ENCODE measurements around the gene FN1. TPM values are rescaled to one million over a fixed set of nuclear protein-coding genes. Genes with fewer than 3 reads are reported as not detected.

Gene FN1
- total RNA-seq, 1 experiment from 2014 or later, result 564 TPM

DNA sequence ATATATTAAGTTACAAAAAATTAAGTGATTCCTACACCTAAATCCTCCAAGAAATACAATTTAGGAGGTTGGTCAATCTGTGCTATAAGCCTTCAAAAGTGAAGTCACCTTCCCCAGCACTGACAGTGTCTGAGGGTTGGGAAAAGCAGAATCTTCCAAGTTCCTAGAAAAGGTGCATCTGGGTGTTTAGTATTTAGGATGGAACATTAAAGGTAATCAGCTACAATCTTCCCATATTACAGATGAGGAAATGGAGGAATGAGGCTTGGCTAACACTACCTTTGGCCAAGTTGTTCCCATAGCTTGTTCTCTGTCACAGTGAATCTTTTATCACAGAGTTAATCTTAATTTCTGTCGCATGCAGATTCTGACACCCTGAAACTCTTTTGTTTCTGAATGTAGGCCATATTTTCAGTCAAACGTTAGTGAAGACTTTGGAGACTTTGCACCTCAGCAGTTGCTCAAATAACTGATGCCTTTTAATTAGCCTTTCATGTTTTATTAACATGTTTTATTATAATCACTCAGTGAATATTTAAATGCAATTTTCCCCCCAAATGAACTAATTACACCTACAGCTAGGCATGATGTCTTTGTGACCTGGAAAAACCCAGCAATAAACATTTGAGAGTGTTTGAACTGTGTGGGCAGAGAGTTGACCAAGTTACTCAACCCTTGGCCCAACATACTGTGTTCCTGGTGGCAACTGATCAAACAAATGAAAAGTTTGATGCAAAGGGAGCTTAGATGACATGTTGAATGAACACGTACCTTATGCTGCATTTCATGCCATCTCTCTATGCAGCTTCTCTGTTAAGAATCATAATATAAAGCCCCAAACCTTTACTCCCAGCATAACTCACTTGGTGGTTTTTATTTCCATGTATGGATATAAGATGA, 17.6 kb downstream of the FN1 start:
- Mint-ChIP-seq H3K4me3 (ENCODE audit: unreplicated experiment) (no peak overlapping the region), H3K4me1 (ENCODE audit: insufficient read depth, unreplicated experiment) (peaks cover 6% of the 10 kb centered on the region), H3K27me3 (ENCODE audit: insufficient read depth, unreplicated experiment) (no peaks in the 10 kb centered on the region), H3K27ac (ENCODE audit: low read depth, unreplicated experiment) (peak overlapping the region; percentile 3), H3K9me3 (ENCODE audit: unreplicated experiment) (no peaks in the 10 kb centered on the region), H3K36me3 (ENCODE audit: insufficient read depth, unreplicated experiment) (peaks cover 26% of the 10 kb centered on the region)
- no peak for DNase-seq (ENCODE audit: unreplicated experiment)
- no TSS peak for BruUV-seq (replicated peaks)
- TF ChIP-seq, protein P1, sequence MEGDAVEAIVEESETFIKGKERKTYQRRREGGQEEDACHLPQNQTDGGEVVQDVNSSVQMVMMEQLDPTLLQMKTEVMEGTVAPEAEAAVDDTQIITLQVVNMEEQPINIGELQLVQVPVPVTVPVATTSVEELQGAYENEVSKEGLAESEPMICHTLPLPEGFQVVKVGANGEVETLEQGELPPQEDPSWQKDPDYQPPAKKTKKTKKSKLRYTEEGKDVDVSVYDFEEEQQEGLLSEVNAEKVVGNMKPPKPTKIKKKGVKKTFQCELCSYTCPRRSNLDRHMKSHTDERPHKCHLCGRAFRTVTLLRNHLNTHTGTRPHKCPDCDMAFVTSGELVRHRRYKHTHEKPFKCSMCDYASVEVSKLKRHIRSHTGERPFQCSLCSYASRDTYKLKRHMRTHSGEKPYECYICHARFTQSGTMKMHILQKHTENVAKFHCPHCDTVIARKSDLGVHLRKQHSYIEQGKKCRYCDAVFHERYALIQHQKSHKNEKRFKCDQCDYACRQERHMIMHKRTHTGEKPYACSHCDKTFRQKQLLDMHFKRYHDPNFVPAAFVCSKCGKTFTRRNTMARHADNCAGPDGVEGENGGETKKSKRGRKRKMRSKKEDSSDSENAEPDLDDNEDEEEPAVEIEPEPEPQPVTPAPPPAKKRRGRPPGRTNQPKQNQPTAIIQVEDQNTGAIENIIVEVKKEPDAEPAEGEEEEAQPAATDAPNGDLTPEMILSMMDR (IDR thresholded peaks at IDR 0.05; ENCODE audit: unreplicated experiment), result no peak
- ChIA-PET CTCF (interaction anchor here (0.6 to 1.8 kb wide), 4 partner anchors 8 to 513 kb away, joined by 3 to 4 read pairs (median 3); no protein-coding TSS in a partner anchor), POLR2A (interaction anchor here (0.6 to 1.0 kb wide), 2 partner anchors 13 to 52 kb away, joined by 3 to 4 read pairs; no protein-coding TSS in a partner anchor)
- intact Hi-C loops (cut with micrococcal nuclease), result no loop called here

DNA sequence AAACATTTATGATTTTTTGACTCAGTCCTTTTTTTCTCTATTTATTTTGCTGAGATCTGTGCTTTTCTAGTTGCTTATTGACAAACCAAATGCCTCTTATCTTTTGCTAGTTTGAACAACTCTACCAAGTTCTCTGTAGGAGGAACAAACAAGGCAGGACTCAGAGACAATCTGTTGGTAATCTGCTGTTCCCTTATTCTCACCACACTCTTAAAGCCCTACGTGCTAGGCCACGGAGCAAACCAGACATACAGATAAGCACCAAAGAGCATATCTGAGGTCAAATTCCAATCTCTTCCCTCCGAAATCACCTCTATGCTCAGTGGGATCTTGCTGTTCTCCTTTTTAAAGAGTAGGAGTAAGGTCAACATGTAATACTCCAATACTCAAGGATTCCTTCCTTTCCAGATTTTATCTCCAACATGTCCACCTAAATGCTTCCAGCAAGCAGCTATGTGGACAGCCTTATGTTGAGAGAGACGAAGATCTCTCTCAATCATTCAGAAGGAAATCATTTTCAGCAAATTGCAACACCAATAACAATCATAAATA, 18.4 kb downstream of the FN1 start:
- H3K27me3 Mint-ChIP-seq (ENCODE audit: insufficient read depth, unreplicated experiment), result no peaks in the 10 kb centered on the region
- no peaks in the 10 kb centered on the region for H3K9me3 Mint-ChIP-seq (ENCODE audit: unreplicated experiment)
- intact Hi-C loops (cut with micrococcal nuclease), result no loop called here
- TF ChIP-seq, protein P1 (IDR thresholded peaks at IDR 0.05; ENCODE audit: unreplicated experiment), result no peak
- no peak for DNase-seq (ENCODE audit: unreplicated experiment)
- no TSS peak for BruUV-seq (replicated peaks)
- no peak overlapping the region for H3K4me3 Mint-ChIP-seq (ENCODE audit: unreplicated experiment)
- ChIA-PET CTCF (interaction anchor here (1.8 kb wide), 1 partner anchor 513 kb away, joined by 4 read pairs; no protein-coding TSS in a partner anchor), POLR2A (no interaction called here)
- H3K4me1 Mint-ChIP-seq (ENCODE audit: insufficient read depth, unreplicated experiment), result peaks cover 10% of the 10 kb centered on the region
- peak overlapping the region; percentile 3 for H3K27ac Mint-ChIP-seq (ENCODE audit: low read depth, unreplicated experiment)
- H3K36me3 Mint-ChIP-seq (ENCODE audit: insufficient read depth, unreplicated experiment), result peaks cover 22% of the 10 kb centered on the region

DNA sequence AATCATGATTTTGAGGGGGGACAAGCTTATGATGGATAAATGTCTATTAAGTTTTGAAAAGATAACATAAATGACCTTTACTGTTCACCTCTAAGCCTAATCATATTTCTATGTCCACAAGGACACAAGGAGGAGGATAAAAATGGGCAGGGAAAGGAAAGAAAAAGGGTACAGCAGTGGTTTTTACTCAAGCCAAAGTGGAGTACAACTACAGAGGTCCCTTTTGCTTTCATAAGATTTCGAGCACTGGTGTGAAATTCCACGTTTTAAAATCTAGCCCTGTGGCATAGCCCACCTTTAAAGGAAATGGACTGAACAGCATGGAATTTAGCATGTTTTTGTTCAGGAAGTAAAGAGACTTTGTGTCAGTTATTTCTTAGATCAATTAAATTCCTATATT, 19.2 kb downstream of the FN1 start:
- CTCF ChIA-PET, result interaction anchor here (0.6 kb wide), 2 partner anchors 14 to 39 kb away, joined by 3 read pairs; no protein-coding TSS in a partner anchor
- TF ChIP-seq, protein P1 (IDR thresholded peaks at IDR 0.05; ENCODE audit: unreplicated experiment), result no peak
- H3K4me3 Mint-ChIP-seq (ENCODE audit: unreplicated experiment), result no peak overlapping the region
- H3K27ac Mint-ChIP-seq (ENCODE audit: low read depth, unreplicated experiment), result no peak overlapping the region
- H3K36me3 Mint-ChIP-seq (ENCODE audit: insufficient read depth, unreplicated experiment), result peaks cover 19% of the 10 kb centered on the region
- H3K4me1 Mint-ChIP-seq (ENCODE audit: insufficient read depth, unreplicated experiment), result peaks cover 11% of the 10 kb centered on the region
- no peaks in the 10 kb centered on the region for H3K9me3 Mint-ChIP-seq (ENCODE audit: unreplicated experiment)
- no peak for DNase-seq (ENCODE audit: unreplicated experiment)
- intact Hi-C loops (cut with micrococcal nuclease), result no loop called here
- POLR2A ChIA-PET, result interaction anchor here (1.2 kb wide), 1 partner anchor 12 kb away, joined by 3 read pairs; no protein-coding TSS in a partner anchor
- no peaks in the 10 kb centered on the region for H3K27me3 Mint-ChIP-seq (ENCODE audit: insufficient read depth, unreplicated experiment)
- BruUV-seq (replicated peaks), result no TSS peak
